HG02798 (cell line): ENCODE data around the gene PCNX3.
A peak's percentile ranks its signal among the peaks of the same experiment; 100 is the strongest.

Source experiments
- ATAC-seq: cut with Tn5 transposase; IDR thresholded peaks from one replicate; pipeline ENCODE4 v1.9.1; 2021; ENCODE audit warnings: mild to moderate bottlenecking; ENCODE audit not compliant: unreplicated experiment, poor library complexity

The PCNX3 gene

GRCh38 chr11:65580031-65580692 is 35.4 kb upstream of the PCNX3 start:
- ATAC-seq = no peak

- no peak for ATAC-seq
Observed at GRCh38 chr11:65580756-65581155, 34.8 kb upstream of the PCNX3 start.

- ATAC-seq = no peak
Observed at GRCh38 chr11:65581928-65582327, 33.6 kb upstream of the PCNX3 start.

- ATAC-seq = no peak
Observed at GRCh38 chr11:65583589-65583988, 32.0 kb upstream of the PCNX3 start.

- ATAC-seq = no peak
Observed at GRCh38 chr11:65584106-65584505, 31.5 kb upstream of the PCNX3 start.

GRCh38 chr11:65584723-65585171 is 30.8 kb upstream of the PCNX3 start:
- no peak for ATAC-seq

- no peak for ATAC-seq
Observed at GRCh38 chr11:65585396-65586246, 30.0 kb upstream of the PCNX3 start.

GRCh38 chr11:65586247-65586630 is 29.3 kb upstream of the PCNX3 start:
- no peak for ATAC-seq

- no peak for ATAC-seq
Observed at GRCh38 chr11:65586676-65587075, 28.9 kb upstream of the PCNX3 start.

GRCh38 chr11:65588199-65589054 is 27.1 kb upstream of the PCNX3 start:
- peak; percentile 83 for ATAC-seq

GRCh38 chr11:65589444-65590239 is 25.9 kb upstream of the PCNX3 start:
- no peak for ATAC-seq

- ATAC-seq = no peak
Observed at GRCh38 chr11:65590240-65590738, 25.3 kb upstream of the PCNX3 start.

GRCh38 chr11:65591939-65592857 is 23.4 kb upstream of the PCNX3 start:
- ATAC-seq = no peak

- no peak for ATAC-seq
Observed at GRCh38 chr11:65592858-65593517, 22.6 kb upstream of the PCNX3 start.

- ATAC-seq = no peak
Observed at GRCh38 chr11:65593518-65594414, 21.8 kb upstream of the PCNX3 start.

- ATAC-seq = no peak
Observed at GRCh38 chr11:65595131-65595530, 20.4 kb upstream of the PCNX3 start.

- ATAC-seq = no peak
Observed at GRCh38 chr11:65595543-65596281, 19.9 kb upstream of the PCNX3 start, which contains the start of gene KCNK7. KCNK7 (minus strand) TSS chr11:65595800; CDS start chr11:65595772, 28 bp downstream.
